GM19324 (cell line): ENCODE results near the gene CLRN3.

Experiments
- ATAC-seq: cut with Tn5 transposase; IDR thresholded peaks from one replicate; pipeline ENCODE4 v1.9.1; 2021; ENCODE audit warnings: mild to moderate bottlenecking, moderate library complexity; ENCODE audit not compliant: unreplicated experiment, low FRiP score

CLRN3 gene

DNA sequence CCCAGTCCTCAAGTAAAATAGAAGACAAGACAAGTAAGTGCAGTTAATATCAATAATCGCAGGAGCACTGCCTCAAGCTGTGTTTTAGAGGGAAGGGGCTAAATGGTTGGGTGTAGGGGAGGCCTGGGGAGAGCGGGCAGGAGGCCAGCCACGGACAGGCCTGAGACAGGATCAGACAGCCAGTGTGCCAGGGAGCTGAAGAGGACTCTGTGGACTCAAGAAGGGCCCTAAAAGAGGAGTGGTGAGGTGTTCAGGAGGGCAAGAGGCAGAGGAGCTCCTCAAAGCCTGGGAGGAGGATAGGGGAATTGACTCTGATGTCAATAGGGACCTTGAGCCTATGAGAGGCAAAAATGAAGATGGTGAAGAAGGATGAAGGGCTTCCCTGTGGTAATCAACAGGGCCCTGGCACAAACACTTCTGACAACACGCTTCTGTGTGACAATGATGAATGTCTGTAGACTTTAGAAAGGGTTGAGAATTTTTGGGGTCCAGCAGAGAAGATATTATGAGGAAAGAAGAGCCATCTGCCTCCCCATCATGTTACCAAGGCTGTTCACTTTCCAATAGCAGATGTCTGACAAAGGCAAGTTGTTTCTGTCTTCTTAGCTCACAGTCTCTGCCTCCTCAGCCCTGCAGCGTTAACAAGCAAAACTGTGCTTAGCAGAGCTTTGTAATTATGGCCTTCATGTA is 11.7 kb upstream of the CLRN3 start:
- no peak for ATAC-seq

DNA sequence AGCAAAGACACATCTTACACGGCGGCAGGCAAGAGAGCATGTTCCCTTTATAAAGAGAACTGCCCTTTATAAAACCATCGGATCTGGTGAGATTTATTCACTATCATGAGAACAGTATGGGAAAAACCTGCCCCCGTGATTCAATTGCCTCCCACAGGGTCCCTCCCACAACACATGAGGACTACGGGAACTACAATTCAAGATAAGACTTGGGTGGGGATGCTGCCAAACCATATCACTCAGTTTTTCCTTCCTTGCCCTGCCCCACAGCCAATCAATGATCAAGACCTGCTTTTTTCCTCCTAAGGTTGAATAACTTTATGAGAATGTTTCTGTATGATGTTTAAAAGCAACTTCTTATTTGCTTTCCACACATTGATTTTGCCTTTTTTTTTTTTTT is 11.0 kb upstream of the CLRN3 start:
- no peak for ATAC-seq

DNA sequence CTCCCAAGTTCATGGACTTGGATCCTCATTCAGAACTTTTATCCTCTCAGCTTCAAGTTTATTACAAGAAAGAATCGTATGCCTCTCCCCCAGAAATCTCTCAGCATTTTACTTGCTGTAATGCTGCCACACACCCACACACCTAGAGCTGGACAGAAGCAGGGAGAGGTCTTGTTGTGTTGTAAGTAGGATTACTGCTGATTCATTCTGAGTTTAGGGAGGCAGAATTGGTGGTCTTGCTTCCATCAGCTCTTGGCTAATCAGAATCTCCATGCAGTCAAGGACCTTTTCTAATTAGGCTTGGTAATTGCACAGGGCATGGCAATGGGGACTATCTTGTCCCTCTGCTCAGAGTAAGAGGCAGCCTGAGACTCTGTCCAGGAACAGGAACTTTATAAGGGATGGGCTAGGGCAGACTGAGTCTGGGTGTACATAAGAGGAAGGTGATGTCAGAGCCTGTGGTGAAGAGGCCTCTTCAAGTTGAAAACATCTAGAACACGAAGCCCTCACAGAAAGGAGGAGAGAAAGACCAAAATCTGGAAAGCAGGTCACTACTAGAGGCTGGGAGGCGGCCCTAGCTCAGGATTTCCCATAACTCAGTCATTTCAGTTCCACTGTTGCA is 7.1 kb upstream of the CLRN3 start:
- no peak for ATAC-seq

DNA sequence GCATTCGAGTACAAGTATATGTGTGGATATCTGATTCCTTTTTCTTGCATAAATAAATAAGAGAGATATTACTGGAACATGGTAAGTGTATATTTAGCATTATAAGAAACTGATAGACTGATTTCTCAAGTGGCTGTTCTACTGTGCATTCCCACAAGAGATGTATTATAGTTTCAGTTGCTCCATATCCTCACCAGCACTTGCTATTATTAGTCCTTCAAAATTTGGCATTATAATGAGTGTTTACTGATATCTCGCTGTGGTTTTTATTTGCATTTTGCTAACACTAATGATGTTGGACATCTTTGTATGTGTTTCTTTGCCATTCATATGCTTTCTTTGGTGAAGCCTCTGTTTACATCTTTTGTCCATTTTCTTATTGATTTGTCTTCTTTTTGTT is 4.4 kb upstream of the CLRN3 start:
- no peak for ATAC-seq

DNA sequence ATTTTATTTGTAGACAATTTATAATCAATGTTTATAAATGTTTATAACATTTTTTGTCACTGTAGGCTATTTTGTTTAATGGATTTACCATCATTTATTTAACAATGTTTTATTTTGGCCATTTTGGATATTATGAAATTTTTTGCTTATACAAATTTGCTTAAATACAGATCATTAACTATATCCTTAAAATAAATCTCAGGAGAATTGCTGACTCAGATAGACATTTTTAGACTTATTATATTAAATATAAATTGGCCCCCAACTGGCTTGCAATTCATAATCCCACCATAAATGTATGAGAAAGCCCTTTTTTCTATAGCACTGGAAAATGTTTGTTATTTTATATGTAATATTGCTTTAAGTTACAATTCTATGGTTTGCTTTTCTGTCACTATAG is 3.8 kb upstream of the CLRN3 start:
- ATAC-seq: no peak

DNA sequence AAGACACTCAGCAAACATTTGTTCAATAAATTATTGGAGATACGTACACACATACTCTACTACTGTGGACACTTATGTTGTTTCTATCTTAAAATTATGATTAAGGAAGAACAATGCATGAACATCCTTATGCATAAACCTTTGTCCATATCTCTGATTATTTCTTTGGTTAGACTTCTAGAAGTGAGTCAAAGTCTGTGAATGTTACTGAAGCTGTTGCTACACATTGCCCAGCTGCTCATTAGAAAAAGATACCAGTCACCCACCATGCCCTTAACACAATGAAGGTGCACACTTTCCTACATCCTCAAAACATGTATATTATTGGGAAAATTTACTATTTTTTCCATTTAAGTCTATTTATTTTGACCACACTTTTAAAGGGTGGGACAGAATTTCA is 1.4 kb upstream of the CLRN3 start:
- no peak for ATAC-seq

DNA sequence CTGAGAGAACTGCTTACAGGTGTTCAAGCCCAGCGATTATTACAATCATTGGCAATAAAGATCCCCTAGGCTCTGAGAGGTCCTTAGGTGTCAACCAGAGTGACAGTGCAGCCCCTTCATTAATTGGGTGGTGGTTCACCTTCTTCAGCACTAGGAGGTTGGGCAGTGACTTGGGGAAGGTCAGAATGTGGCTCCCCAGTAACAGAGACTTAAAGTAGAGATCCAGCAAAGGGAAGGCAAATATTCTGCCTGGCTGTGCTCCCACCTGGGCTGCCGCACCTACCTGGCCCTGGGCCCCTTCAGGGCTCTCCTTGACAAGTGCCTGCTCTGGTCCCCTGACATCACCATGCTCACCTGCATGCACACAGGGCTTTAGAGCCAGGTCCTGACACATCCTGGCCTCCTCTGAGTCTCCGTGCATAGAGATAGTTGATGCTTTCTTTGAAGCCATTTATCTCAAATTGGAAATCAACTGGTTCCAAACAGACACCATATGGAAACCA is 1.9 kb downstream of the CLRN3 start:
- no peak for ATAC-seq

DNA sequence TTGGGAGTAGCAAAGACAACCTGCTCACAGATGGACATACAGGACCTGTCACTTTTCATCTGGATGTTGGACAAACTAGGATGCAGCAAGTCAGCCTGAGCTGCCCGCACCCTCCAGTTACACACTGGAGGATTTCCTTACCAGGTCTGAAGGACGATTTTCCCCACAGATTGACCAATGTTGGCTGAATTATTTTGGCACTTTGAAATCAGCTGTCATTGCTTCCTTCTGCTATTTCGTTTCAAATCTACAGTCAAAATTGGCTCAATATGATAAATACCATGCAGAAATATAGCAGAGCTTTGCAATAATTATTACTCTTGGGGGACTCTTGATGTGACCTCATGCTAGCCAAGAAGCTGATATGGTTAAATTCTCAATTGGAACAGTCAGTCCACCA is 2.5 kb downstream of the CLRN3 start:
- ATAC-seq: no peak

DNA sequence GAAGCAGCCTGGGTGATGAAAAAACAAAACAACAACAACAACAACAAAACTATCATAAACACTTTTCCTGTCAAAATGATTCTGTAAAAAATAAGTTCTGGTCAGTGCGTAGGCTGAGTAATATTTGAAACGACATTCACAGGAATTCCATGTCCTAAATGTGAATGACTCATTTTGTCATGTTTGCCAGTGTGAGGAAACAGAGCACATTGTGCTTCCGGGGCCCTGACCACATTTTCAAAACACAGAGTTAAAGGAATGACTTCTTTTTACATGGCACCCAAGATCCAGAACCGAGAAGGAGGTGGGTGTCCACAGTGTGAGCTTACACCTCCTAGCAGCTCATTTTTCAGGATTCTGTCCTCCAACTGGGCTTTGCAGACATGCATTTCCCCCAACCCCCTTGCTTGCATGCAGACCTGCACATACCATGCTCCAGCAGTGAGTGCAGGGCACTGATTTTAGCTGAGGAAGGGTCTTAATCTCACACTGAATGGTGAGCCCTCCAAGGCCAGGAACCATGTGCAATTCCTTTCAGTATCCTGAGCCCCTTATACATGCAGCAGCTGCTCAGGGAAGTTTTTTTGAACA is 3.0 kb downstream of the CLRN3 start:
- ATAC-seq: no peak

DNA sequence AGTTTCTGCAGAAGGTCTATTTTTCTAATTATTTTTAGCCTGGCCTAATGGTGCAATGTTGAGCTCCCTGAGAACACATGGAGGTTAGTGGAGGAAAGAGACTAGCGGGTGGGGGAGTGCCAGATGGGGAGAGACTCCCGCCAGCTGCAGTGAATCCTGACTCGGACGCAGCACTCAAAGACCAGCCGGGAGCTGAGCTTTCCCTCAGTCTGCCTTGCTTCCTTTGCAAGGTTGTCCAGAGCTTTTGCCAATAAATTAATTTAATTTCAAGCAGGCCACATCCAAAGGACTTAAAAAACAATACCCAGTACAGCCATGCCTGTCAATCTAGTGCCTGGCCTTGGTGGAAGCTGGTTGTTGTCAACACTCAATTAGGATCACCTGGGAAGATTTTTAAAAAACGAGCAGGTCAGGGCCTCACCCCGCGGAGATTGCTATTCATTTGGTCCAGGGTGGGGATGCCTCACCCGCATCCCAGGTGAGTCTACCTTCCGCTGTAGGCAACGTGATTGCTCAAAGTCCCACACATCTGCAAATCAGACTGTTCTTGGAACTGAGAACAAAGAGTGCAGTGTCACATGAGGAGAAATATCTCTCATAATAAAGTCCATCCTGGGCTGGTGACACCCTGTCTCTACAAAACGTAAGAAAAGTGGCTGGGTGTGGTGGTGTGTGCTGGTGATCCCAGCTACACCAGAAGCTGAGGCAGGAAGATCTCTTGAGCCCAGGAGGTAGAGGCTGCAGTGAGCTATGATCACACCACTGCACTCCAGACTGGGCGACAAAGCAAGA is 4.0 kb downstream of the CLRN3 start:
- no peak for ATAC-seq

DNA sequence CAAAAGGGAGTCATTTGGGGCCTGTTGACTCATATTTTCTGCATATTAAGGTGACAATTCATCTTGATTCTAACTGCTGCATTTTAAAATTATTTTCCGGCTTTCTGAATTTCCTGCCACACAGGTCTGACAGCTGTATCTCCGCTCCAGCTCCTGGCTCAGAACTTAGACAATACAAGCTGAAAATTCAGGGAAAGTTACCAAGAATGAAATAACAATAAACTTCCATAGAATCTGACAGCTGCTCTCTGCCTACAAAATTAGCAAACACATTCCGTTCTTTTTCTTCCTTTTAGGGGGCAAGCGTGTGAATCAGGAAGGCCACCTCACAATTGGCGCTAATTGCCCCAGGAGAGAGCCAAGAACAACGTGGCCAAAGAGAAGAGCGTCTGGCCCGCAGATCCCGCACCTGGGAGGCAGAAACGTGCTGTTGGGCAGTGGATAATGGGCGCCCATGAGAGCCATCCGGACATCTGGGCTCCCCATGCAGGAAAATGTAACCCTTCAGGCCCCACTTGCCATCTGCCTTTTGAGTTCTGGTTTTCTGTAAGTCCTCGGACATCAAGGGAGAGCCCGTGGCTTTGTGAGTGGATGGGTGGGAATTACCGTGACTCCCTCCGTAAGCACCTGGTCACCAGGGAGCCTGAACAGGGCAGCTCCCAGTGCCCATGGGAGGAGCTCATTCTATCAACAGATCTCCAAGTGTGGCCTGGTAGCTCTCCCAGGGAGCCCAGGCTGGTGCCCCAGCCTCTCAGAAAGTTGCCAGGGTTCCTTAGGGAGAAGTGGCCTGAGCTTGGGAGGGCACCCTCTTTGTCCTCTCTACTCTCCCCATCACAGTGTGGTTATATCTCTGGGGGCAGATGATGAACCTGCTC is 5.0 kb downstream of the CLRN3 start:
- no peak for ATAC-seq

DNA sequence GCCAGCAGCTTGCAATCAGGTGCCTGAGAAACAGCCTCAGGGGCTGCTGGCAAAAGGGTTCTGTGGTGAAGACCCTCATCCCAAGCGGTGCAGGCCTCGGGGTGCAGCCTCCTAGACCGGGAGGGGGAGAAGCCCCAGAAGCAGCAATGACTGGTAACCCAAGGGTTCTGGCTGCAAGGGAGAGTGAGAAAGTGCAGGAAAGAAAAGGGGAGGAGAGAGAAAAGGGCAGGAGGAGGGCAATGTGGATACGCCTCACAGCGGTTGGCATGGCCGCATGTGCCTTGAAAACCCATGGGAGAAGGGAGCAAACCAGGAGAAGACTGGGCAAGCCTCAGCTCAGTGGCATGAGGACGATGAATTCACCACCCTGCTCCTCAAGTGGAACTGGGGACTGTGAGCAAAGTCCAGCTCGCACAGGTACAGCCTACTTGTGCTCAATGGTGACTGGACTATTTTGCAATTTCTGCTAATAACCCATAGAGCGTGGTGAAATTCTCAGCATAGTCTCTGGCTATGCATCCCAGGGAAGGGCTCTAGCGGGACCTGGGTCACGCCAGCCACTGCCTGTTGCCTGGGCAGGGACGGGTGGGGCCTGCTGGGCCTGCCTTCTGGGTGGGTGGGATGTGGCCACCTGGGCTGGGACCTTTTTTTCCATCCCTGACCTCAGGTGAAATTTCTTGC is 6.2 kb downstream of the CLRN3 start:
- ATAC-seq: no peak

DNA sequence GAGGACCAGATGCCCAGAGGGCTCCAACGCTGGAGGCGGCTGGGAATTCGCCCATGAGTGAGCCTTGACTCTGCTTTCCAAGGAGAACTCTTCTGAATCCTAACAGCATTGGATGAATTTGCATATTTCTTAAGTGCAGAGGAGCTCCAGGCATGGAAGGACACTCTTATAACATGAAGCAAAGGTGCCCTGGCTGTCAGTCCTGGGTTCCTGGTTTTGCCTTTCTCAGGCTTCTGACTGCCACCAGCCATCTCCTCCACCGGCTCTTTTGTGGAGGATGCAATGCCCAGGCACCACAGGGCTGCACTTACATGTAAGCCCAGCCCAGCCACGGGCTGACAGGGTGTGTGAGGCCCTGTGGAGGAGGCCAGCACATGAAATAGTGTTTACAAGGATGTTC is 8.2 kb downstream of the CLRN3 start:
- ATAC-seq: no peak

DNA sequence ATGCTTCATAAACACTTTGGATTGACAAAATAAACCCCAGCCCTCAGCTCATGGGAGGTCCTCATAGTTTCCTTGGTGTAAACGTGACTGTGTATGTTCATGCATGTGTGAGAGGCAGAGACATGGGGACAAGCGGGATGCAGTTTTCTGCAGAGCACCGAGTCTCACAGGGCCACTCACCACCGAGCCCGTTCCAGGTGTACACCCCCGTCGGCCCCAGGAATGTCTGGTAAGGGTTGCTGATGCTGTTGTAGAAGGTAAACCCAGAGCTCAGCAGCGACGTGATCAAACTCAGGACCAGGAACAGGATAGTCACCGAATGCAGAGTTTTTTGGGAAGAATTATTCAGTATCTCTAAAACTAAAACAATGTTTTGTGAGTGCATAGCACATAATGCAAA is 9.2 kb downstream of the CLRN3 start:
- no peak for ATAC-seq

DNA sequence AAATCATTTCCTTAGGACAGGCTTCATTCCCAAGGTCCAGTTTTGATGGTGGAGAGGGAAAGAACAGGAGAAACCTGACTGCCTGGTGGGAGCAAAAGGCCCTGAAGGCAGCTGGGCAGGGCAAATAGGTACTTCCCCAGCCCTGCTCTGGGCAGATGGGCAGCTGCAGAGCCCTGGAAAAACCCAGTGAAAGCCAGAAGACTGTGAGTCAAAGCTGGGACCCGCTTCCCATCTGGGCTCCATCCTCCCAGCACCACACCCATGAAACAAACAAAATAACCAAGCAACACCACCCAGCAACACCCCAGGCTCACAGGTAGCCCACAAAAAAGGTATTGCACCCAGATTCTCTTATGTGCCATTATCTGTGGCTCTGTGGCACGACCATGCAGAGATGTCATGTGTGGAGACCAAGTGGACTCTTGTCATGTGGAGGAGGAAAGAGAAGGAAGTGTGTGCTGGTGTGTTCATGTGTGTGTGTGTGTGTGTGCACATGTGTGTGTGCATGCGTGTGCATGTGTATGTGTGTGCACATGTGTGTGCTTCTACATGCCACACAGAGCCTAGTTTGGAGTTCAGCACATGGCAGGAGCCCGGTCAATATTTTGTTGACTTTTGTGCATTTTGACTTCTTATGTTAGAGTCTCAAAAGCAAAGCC is 9.8 kb downstream of the CLRN3 start:
- ATAC-seq: no peak

DNA sequence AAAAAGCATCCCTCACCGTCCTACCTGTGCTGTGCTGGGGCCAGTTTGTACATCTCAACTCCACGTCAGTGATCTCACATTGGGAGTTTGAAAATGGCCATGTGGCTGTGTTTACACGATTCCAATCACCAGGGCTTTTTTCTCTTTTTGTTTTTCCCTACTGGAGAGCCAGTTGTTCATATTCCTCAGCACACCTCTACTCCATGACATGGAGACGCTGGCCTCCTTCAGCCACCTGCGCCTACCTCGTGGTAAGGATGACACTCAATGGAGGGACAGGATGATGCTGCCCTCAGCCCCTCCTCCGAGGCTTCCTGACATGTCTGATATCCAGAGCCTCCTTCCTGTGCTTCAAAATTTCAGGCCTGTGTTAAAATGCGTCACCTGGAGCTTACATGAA is 10.3 kb downstream of the CLRN3 start:
- ATAC-seq: no peak

DNA sequence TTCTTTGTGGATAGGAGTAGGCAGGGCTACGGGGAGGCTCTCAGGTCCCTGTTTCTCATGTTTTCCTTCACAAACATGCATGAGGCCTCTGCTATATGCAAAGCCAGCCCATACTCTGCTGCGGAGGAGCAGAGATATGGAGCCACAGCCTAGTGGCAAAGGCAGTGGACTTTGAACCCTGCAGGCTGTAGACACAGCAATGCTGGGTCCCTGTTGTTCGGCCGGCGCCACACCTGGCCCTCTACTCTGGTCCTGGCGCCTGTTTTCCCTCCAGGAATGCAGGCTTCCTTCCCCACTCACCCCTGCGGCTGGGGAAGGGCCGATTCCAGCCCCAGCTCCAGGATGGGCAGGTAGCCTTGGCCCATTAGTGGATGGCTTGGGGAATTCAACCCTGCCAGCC is 11.5 kb downstream of the CLRN3 start:
- no peak for ATAC-seq

DNA sequence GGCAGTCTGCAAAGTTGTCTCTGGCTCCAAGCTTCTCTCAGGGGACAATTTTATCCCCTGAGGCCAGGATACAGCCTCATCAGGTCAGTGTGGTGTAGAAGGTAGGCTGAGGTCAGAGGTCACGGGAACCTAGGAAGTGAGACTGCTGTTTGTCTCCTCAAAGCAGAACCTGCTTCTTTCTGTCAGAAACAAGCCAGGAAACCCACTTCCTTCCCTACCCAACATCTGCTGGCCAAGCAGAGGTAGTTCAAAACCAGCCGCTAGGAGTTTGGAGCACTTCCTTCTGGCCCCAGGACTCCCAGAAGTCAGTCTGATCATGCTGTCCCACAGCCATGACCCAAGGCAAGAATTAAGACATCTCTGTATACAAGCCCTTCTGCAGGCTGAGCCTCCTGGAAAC is 12.2 kb downstream of the CLRN3 start:
- ATAC-seq: no peak

DNA sequence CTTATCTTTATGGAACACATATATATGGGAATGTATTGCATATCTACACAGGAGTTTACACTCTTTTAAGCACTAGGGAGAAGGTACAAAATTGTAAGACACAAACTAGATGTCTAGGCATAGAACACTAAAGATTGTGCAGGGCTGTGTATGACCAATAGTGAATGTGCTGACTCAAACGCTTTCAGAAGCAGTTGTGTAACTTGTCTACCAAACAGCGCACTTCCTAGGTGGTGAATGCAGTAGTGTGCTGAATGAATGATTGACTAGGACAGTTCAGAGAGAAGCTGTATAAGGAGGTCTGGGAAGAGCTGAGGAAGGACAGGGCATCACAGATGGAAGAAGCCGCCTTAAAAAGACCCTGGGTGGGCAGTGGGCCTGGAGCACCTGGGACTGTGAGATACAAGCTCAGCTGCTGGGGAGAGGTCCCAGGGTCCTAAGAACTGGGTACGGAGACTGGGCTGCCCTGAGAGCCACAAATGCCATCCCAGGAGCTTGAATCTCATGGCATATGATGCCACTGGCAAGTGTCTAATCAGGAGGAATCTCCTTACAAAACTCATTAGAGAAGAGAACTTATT is 14.2 kb downstream of the CLRN3 start:
- ATAC-seq: no peak
